Chondrocyte (in vitro differentiated cells): ENCODE measurements around the gene TTLL6. TPM values are rescaled to one million over a fixed set of nuclear protein-coding genes. Genes with fewer than 3 reads are reported as not detected.

Experiments used
- DNase-seq: peaks from one replicate; pipeline ENCODE4 v3.0.0; 2021; ENCODE audit warnings: mixed read lengths, low spot score
- H3K27ac Mint-ChIP-seq: one replicate; pipeline ENCODE4 v1.8.0; 2021; ENCODE audit warnings: mild to moderate bottlenecking, moderate library complexity, mixed read lengths; ENCODE audit not compliant: unreplicated experiment
- H3K27me3 Mint-ChIP-seq: 2 replicates; pipeline ENCODE4 v1.8.0; 2021; ENCODE audit warnings: low read depth, mixed read lengths
- H3K36me3 Mint-ChIP-seq: 2 replicates; pipeline ENCODE4 v1.8.0; 2021; ENCODE audit warnings: low read depth, mixed read lengths
- H3K4me1 Mint-ChIP-seq: 2 replicates; pipeline ENCODE4 v1.8.0; 2021; ENCODE audit warnings: low read depth, mild to moderate bottlenecking, mixed read lengths
- H3K4me3 Mint-ChIP-seq: one replicate; pipeline ENCODE4 v1.8.0; 2021; ENCODE audit warnings: mild to moderate bottlenecking, moderate library complexity, mixed read lengths; ENCODE audit not compliant: unreplicated experiment
- H3K9me3 Mint-ChIP-seq: 2 replicates; pipeline ENCODE4 v1.8.0; 2021; ENCODE audit warnings: low read depth, mixed read lengths
- total RNA-seq: library from RNA; stranded (reverse); gene quantifications from 3 replicates; pipeline ENCODE4 v1.2.1, GENCODE V29; 2021
- TF ChIP-seq, protein P1 (sequence below): fragments of 200-600 bp; sonication (generic); IDR thresholded peaks from 2 replicates; pipeline ENCODE4 v1.5.0; 2021; ENCODE audit warnings: antibody characterized with exemption, mild to moderate bottlenecking, moderate library complexity

TTLL6 gene
- total RNA-seq, 1 donor from 2014 or later, result not detected

- no peaks in the 10 kb centered on the region for H3K9me3 Mint-ChIP-seq
- peaks cover 4% of the 10 kb centered on the region for H3K36me3 Mint-ChIP-seq
- H3K27ac Mint-ChIP-seq, result no peak overlapping the region
- H3K4me1 Mint-ChIP-seq, result peaks cover 10% of the 10 kb centered on the region
- no peak for DNase-seq
- H3K27me3 Mint-ChIP-seq, result peaks cover 90% of the 10 kb centered on the region
- no peak overlapping the region for H3K4me3 Mint-ChIP-seq
- TF ChIP-seq, protein P1, sequence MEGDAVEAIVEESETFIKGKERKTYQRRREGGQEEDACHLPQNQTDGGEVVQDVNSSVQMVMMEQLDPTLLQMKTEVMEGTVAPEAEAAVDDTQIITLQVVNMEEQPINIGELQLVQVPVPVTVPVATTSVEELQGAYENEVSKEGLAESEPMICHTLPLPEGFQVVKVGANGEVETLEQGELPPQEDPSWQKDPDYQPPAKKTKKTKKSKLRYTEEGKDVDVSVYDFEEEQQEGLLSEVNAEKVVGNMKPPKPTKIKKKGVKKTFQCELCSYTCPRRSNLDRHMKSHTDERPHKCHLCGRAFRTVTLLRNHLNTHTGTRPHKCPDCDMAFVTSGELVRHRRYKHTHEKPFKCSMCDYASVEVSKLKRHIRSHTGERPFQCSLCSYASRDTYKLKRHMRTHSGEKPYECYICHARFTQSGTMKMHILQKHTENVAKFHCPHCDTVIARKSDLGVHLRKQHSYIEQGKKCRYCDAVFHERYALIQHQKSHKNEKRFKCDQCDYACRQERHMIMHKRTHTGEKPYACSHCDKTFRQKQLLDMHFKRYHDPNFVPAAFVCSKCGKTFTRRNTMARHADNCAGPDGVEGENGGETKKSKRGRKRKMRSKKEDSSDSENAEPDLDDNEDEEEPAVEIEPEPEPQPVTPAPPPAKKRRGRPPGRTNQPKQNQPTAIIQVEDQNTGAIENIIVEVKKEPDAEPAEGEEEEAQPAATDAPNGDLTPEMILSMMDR, result no peak
Observed at GRCh38 chr17:48729335-48730239, 87.4 kb downstream of the TTLL6 start.

DNA sequence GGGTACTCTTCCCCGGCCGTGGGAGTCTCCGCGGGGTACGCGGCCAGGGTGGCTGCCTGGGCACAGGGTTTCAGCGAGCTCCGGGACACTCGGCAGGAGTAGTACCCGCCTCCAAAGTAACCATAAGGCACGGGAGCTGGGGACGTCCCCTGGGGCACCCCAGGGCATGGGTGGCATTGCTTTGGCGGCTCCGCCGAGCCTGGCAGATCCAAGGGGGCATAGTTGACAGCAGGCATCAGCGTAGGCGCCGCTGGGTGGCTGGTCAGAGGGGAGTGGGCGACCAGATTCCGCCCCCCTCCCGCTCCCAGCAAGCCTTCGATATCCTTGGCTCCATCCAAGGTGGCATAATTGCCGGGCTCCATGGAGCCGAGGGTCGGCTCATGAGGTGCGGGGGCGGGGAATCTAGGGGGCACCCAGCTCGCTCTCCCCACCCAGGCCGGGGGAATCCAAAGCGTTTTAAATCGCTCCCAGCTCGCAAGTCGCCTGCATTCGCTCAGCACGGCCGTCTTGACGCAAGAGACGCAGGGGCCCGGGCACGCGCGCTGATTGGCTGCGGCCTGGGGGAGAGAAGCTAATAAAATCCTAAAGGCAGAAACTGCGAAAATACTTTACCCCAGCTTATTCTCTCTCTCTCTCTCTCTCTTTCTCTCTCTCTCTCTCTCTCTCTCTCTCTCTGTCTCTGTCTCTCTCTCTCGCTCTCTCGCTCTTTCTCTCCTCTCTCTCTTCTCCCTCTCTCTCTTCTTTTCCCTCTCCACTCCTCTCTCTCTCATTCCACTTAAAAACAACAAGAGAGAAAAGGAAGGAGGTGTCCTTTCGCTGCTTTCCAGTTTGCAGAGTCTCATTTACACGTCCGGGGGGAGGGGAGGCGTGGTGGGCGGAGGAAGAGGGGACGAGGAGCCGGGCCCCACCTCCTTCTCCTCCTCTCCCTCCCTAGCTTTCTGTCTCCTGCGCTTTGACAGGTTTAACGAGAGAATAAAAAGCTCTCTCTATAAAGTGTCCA, 88.5 kb downstream of the TTLL6 start, which contains the start of gene HOXB13:
Gene HOXB13 (minus strand): TSS at position 519 of the 1,000 bp plus-strand sequence. CDS start 157 bp downstream, at position 362.
- H3K4me1 Mint-ChIP-seq, result peaks cover 16% of the 10 kb centered on the region
- peaks cover 90% of the 10 kb centered on the region for H3K27me3 Mint-ChIP-seq
- no peak for DNase-seq
- peak within 1 kb of the TSS; percentile 33 for H3K4me3 Mint-ChIP-seq
- H3K9me3 Mint-ChIP-seq, result no peaks in the 10 kb centered on the region
- TF ChIP-seq, protein P1, result no peak
- H3K36me3 Mint-ChIP-seq, result peaks cover 2% of the 10 kb centered on the region
- no peak within 1 kb of the TSS for H3K27ac Mint-ChIP-seq

- H3K36me3 Mint-ChIP-seq, result peaks cover 2% of the 10 kb centered on the region
- TF ChIP-seq, protein P1, result no peak
- H3K27ac Mint-ChIP-seq, result no peak overlapping the region
- no peaks in the 10 kb centered on the region for H3K9me3 Mint-ChIP-seq
- H3K4me1 Mint-ChIP-seq, result peaks cover 14% of the 10 kb centered on the region
- peaks cover 93% of the 10 kb centered on the region for H3K27me3 Mint-ChIP-seq
- DNase-seq, result no peak
- no peak overlapping the region for H3K4me3 Mint-ChIP-seq
Observed at GRCh38 chr17:48727415-48728175, 89.4 kb downstream of the TTLL6 start.

GRCh38 chr17:48726916-48727286, 90.1 kb downstream of the TTLL6 start:
- Mint-ChIP-seq H3K27ac (no peak overlapping the region), H3K36me3 (peaks cover 2% of the 10 kb centered on the region), H3K4me1 (peaks cover 14% of the 10 kb centered on the region), H3K27me3 (peaks cover 93% of the 10 kb centered on the region), H3K4me3 (no peak overlapping the region), H3K9me3 (no peaks in the 10 kb centered on the region)
- TF ChIP-seq, protein P1, result no peak
- DNase-seq, result no peak
